ENCODE measurements around the gene MYO10. TPM values are rescaled to one million over a fixed set of nuclear protein-coding genes. Genes with fewer than 3 reads are reported as not detected.
"Not testable (repeated sequence)": the region's sequence is repeated elsewhere in the genome, so short reads cannot be mapped to it uniquely, and the experiment has no call there.

MYO10 gene
- total RNA-seq: under 1 TPM; 0.23 to 0.28 TPM

- ChIA-PET POLR2A (no interaction called here), CTCF (no interaction called here)
- Mint-ChIP-seq H3K4me3 (peak within 1 kb of the TSS; percentile 75), H3K9me3 (ENCODE audit: low read depth) (no peaks in the 10 kb centered on the region), H3K27me3 (peaks cover 62% of the 10 kb centered on the region), H3K36me3 (ENCODE audit: low read depth) (no peaks in the 10 kb centered on the region), H3K27ac (peak within 1 kb of the TSS; percentile 4), H3K4me1 (peaks cover 22% of the 10 kb centered on the region)
- intact Hi-C loops (cut with DNase I, micrococcal nuclease): loop anchor here (2.0 to 10.0 kb wide), 3 partner anchors 142 to 472 kb away; partner anchors contain the start of gene ZNF622 (in 2 of the 2)
- peak; percentile 90 for ATAC-seq
- DNase-seq: peak; percentile 86
Measured at GRCh38 chr5:16936150-16936988, at the start of gene MYO10. MYO10 (minus strand) TSS chr5:16936288; CDS start chr5:16935808, 480 bp downstream.

GRCh38 chr5:16985304-16985703, 49.2 kb upstream of the MYO10 start:
- H3K27me3 Mint-ChIP-seq; H3K9me3 Mint-ChIP-seq (ENCODE audit: low read depth); H3K4me3 Mint-ChIP-seq; POLR2A ChIA-PET; ATAC-seq; H3K4me1 Mint-ChIP-seq; CTCF ChIA-PET; H3K27ac Mint-ChIP-seq; H3K36me3 Mint-ChIP-seq (ENCODE audit: low read depth); intact Hi-C loops (cut with DNase I, micrococcal nuclease); DNase-seq: not testable (repeated sequence)

- ChIA-PET CTCF (no interaction called here), POLR2A (no interaction called here)
- ATAC-seq: no peak
- intact Hi-C loops (cut with DNase I, micrococcal nuclease): no loop called here
- Mint-ChIP-seq H3K4me1 (no peaks in the 10 kb centered on the region), H3K9me3 (ENCODE audit: low read depth) (no peaks in the 10 kb centered on the region), H3K27ac (no peak overlapping the region), H3K27me3 (peaks cover 4% of the 10 kb centered on the region), H3K4me3 (no peak overlapping the region), H3K36me3 (ENCODE audit: low read depth) (no peaks in the 10 kb centered on the region)
- no peak for DNase-seq
Measured at GRCh38 chr5:16983972-16984371, 47.9 kb upstream of the MYO10 start.

GRCh38 chr5:16983022-16983639, 47.0 kb upstream of the MYO10 start:
- ChIA-PET CTCF (no interaction called here), POLR2A (no interaction called here)
- Mint-ChIP-seq H3K27me3 (peaks cover 4% of the 10 kb centered on the region), H3K4me1 (no peaks in the 10 kb centered on the region), H3K36me3 (ENCODE audit: low read depth) (no peaks in the 10 kb centered on the region), H3K9me3 (ENCODE audit: low read depth) (no peaks in the 10 kb centered on the region), H3K27ac (no peak overlapping the region), H3K4me3 (no peak overlapping the region)
- ATAC-seq (no peak), DNase-seq (no peak)
- intact Hi-C loops (cut with DNase I, micrococcal nuclease): no loop called here

GRCh38 chr5:16981700-16982099, 45.6 kb upstream of the MYO10 start:
- peaks cover 2% of the 10 kb centered on the region for H3K27me3 Mint-ChIP-seq
- CTCF ChIA-PET: interaction anchor here (0.6 kb wide), 1 partner anchor 294 kb away, joined by 3 read pairs; no protein-coding TSS in a partner anchor
- DNase-seq: no peak
- H3K36me3 Mint-ChIP-seq (ENCODE audit: low read depth): no peaks in the 10 kb centered on the region
- H3K9me3 Mint-ChIP-seq (ENCODE audit: low read depth): no peaks in the 10 kb centered on the region
- H3K27ac Mint-ChIP-seq: no peak overlapping the region
- no peaks in the 10 kb centered on the region for H3K4me1 Mint-ChIP-seq
- no peak for ATAC-seq
- H3K4me3 Mint-ChIP-seq: no peak overlapping the region
- intact Hi-C loops (cut with DNase I, micrococcal nuclease): no loop called here
- POLR2A ChIA-PET: no interaction called here

GRCh38 chr5:16980983-16981382, 44.9 kb upstream of the MYO10 start:
- Mint-ChIP-seq H3K4me3 (no peak overlapping the region), H3K36me3 (ENCODE audit: low read depth) (no peaks in the 10 kb centered on the region), H3K27me3 (peaks cover 2% of the 10 kb centered on the region), H3K4me1 (no peaks in the 10 kb centered on the region), H3K27ac (no peak overlapping the region), H3K9me3 (ENCODE audit: low read depth) (no peaks in the 10 kb centered on the region)
- ATAC-seq (no peak), DNase-seq (no peak)
- POLR2A ChIA-PET: no interaction called here
- CTCF ChIA-PET: interaction anchor here (0.6 to 0.7 kb wide), 2 partner anchors 14 to 294 kb away, joined by 3 read pairs; no protein-coding TSS in a partner anchor
- intact Hi-C loops (cut with DNase I, micrococcal nuclease): no loop called here

- DNase-seq: no peak
- POLR2A ChIA-PET: no interaction called here
Measured at GRCh38 chr5:16978296-16978695, 42.2 kb upstream of the MYO10 start.

GRCh38 chr5:16976625-16977008, 40.5 kb upstream of the MYO10 start:
- no peaks in the 10 kb centered on the region for H3K4me1 Mint-ChIP-seq
- DNase-seq (no peak), ATAC-seq (no peak)
- CTCF ChIA-PET: interaction anchor here (0.6 kb wide), 1 partner anchor 750 kb away, joined by 7 read pairs; no protein-coding TSS in a partner anchor
- H3K9me3 Mint-ChIP-seq (ENCODE audit: low read depth): no peaks in the 10 kb centered on the region
- peaks cover 2% of the 10 kb centered on the region for H3K27me3 Mint-ChIP-seq
- no peak overlapping the region for H3K4me3 Mint-ChIP-seq
- H3K27ac Mint-ChIP-seq: no peak overlapping the region
- POLR2A ChIA-PET: no interaction called here
- no peaks in the 10 kb centered on the region for H3K36me3 Mint-ChIP-seq (ENCODE audit: low read depth)
- intact Hi-C loops (cut with DNase I, micrococcal nuclease): no loop called here

More at GRCh38 chr5:16978296-16978695, 42.2 kb upstream of the MYO10 start:
- Mint-ChIP-seq H3K9me3 (ENCODE audit: low read depth) (no peaks in the 10 kb centered on the region), H3K27me3 (peaks cover 2% of the 10 kb centered on the region), H3K4me3 (no peak overlapping the region), H3K4me1 (no peaks in the 10 kb centered on the region), H3K27ac (no peak overlapping the region), H3K36me3 (ENCODE audit: low read depth) (no peaks in the 10 kb centered on the region)
- intact Hi-C loops (cut with DNase I, micrococcal nuclease): no loop called here
- CTCF ChIA-PET: no interaction called here
- ATAC-seq: no peak

GRCh38 chr5:16975950-16976624, 40.0 kb upstream of the MYO10 start:
- Mint-ChIP-seq H3K27me3 (peaks cover under 1% of the 10 kb centered on the region), H3K4me1 (no peaks in the 10 kb centered on the region), H3K36me3 (ENCODE audit: low read depth) (no peaks in the 10 kb centered on the region), H3K27ac (no peak overlapping the region), H3K9me3 (ENCODE audit: low read depth) (no peaks in the 10 kb centered on the region), H3K4me3 (no peak overlapping the region)
- ATAC-seq (no peak), DNase-seq (no peak)
- ChIA-PET CTCF (no interaction called here), POLR2A (no interaction called here)
- intact Hi-C loops (cut with DNase I, micrococcal nuclease): no loop called here

- no peaks in the 10 kb centered on the region for H3K27me3 Mint-ChIP-seq
- no peaks in the 10 kb centered on the region for H3K36me3 Mint-ChIP-seq (ENCODE audit: low read depth)
- DNase-seq (no peak), ATAC-seq (no peak)
- ChIA-PET POLR2A (no interaction called here), CTCF (no interaction called here)
- intact Hi-C loops (cut with DNase I, micrococcal nuclease): no loop called here
- H3K4me1 Mint-ChIP-seq: no peaks in the 10 kb centered on the region
- H3K27ac Mint-ChIP-seq: no peak overlapping the region
- H3K9me3 Mint-ChIP-seq (ENCODE audit: low read depth): no peaks in the 10 kb centered on the region
- H3K4me3 Mint-ChIP-seq: no peak overlapping the region
Measured at GRCh38 chr5:16974981-16975380, 38.9 kb upstream of the MYO10 start.

GRCh38 chr5:16970826-16971225, 34.7 kb upstream of the MYO10 start:
- H3K4me1 Mint-ChIP-seq: no peaks in the 10 kb centered on the region
- H3K27me3 Mint-ChIP-seq: no peaks in the 10 kb centered on the region
- DNase-seq: no peak
- ChIA-PET CTCF (no interaction called here), POLR2A (interaction anchor here (0.7 kb wide), 1 partner anchor 147 kb away, joined by 3 read pairs; no protein-coding TSS in a partner anchor)
- intact Hi-C loops (cut with DNase I, micrococcal nuclease): no loop called here
- ATAC-seq: no peak
- no peak overlapping the region for H3K4me3 Mint-ChIP-seq
- no peak overlapping the region for H3K27ac Mint-ChIP-seq
- H3K36me3 Mint-ChIP-seq (ENCODE audit: low read depth): no peaks in the 10 kb centered on the region
- no peaks in the 10 kb centered on the region for H3K9me3 Mint-ChIP-seq (ENCODE audit: low read depth)

GRCh38 chr5:16970260-16970659, 34.2 kb upstream of the MYO10 start:
- H3K36me3 Mint-ChIP-seq (ENCODE audit: low read depth): no peaks in the 10 kb centered on the region
- DNase-seq: no peak
- no peaks in the 10 kb centered on the region for H3K27me3 Mint-ChIP-seq
- ChIA-PET POLR2A (no interaction called here), CTCF (no interaction called here)
- H3K4me3 Mint-ChIP-seq: no peak overlapping the region
- no peak for ATAC-seq
- H3K27ac Mint-ChIP-seq: no peak overlapping the region
- H3K4me1 Mint-ChIP-seq: no peaks in the 10 kb centered on the region
- intact Hi-C loops (cut with DNase I, micrococcal nuclease): no loop called here
- no peaks in the 10 kb centered on the region for H3K9me3 Mint-ChIP-seq (ENCODE audit: low read depth)
